ENCODE results near the gene KHDC3L.

Gene KHDC3L, protein sequence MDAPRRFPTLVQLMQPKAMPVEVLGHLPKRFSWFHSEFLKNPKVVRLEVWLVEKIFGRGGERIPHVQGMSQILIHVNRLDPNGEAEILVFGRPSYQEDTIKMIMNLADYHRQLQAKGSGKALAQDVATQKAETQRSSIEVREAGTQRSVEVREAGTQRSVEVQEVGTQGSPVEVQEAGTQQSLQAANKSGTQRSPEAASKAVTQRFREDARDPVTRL

DNA sequence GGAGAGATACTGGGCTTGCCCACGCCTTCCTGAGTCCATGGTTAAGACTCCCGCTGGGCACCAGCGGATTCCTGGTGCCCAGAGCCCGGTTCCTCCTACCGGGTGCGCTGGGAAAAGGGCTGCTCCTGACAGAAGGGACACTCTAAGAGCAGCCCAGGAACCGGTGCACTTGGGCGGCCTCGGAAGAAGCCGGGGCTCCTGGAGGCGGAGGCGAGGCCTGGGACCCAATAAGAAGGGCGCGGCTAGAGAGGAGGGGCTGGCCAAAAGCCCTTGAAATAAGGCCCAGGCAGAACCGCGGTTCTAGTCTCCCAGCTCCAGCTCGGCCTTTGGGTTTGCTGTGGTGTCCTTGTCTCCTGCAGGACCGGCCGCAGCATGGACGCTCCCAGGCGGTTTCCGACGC lies at the start of gene KHDC3L:
KHDC3L (plus strand) TSS at position 301 of the 400 bp plus-strand sequence; CDS start at position 373, 72 bp downstream.
- TF ChIP-seq POLR2A (IDR thresholded peaks at IDR 0.05; ENCODE audit: low read length) (no peak), GATA1 (IDR thresholded peaks at IDR 0.05; ENCODE audit: low read depth, low read length) (no peak)
- DNase-seq = no peak

DNA sequence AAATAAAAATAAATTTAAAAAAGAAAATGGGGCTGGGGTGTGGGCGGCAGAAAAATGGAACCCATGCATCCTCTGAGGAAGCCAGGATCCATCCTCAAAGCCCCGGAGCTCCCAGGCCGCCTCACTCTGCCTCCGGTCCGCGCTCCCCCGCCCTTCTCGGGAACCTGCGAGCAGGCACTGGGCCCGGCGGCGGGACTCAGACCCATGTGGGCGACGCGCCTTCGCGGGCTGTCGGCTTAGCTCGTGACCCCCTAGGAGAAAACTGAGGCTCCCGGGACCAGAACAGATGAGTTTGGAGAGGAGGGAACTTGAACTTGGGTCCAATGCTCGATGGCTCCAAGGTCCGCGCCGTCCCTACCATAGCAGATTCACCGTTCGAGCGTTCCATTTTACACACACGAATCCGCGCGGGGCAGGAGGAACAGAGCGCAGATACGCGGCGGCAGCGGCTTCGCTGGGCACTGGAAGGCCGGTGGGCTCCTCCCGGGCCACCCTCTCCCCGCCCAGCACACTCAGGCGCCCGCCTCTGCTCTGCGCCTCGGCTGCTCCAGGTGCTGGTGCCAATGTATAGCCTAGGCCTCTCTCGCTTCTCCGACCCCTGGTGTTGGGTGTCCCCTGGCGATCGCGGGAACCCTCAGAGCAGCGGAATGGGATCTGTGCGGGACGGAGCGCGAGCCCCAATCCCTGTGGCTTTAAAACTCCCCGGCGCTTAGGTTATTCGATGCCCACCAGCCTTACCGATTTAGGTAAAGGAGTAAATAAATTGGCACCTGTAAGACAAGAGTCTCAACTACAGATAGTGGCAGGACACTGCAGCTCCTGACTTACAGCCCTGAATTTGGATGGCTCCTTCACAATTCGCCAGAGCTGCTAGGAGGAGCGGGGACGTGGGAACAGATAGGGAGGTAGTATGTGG lies 47.6 kb upstream of the KHDC3L start:
- TF ChIP-seq GATA1 (IDR thresholded peaks at IDR 0.05; ENCODE audit: low read depth, low read length) (no peak), POLR2A (IDR thresholded peaks at IDR 0.05; ENCODE audit: low read length) (no peak)
- DNase-seq = no peak

DNA sequence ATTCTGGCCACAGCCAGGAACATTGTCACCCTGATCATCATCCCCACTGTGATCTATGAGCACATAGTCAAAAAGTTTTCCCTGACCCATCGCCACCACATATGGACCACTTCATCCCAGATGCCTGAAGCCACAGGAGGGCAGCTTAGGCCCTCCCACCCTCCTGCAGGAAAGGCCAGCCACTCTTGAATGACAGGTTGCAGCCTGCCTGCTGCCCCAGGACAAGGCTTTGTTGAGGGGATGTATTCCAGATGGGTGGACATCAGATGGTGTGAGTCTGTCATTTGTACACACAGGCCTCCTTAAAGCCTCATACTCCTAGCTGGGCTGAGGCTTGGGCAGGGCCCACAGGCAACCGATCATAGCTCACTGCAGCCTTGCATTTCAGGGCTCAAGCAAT lies 39.1 kb upstream of the KHDC3L start:
- TF ChIP-seq GATA1 (IDR thresholded peaks at IDR 0.05; ENCODE audit: low read depth, low read length) = no peak
- no peak for TF ChIP-seq POLR2A (IDR thresholded peaks at IDR 0.05; ENCODE audit: low read length)
- no peak for DNase-seq

DNA sequence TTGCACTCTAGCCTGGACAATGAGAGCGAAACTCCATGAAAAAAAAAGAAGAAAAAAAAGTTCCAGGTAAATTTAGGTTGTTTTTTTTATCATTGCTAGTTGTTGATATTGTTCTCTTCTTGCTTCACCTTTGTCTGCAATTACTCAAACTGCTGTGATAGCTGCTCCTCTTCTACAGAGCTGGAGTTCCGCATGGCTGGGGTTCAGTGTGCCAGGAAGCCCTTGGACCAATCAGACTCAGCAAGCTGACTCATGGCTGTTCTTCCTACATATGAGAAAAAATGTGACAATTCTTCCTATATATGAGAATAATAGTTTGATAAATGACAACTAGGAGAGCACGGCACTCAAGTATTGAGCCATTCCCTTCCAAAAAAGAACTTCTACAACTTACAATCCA lies 36.8 kb upstream of the KHDC3L start:
- no peak for DNase-seq
- TF ChIP-seq GATA1 (IDR thresholded peaks at IDR 0.05; ENCODE audit: low read depth, low read length) (no peak), POLR2A (IDR thresholded peaks at IDR 0.05; ENCODE audit: low read length) (no peak)

DNA sequence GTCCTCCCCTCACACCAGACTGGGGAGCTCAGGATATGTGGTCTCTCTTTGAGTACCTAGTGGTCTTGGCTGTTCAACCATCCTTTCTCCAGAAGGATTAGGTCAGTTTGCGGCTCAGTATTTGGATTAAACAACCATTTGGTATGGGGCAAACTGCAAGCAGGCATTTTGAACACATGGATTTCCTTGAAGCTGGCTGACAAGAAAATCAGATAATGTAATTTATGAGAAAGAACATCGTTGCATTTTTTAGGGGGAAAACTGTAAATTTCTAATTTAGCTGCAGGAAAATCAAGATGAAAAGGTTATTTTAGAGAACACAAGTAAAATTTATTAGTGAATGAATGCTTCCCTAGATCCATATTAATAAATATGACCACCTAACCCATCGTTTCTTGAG lies 33.7 kb upstream of the KHDC3L start:
- TF ChIP-seq GATA1 (IDR thresholded peaks at IDR 0.05; ENCODE audit: low read depth, low read length) (no peak), POLR2A (IDR thresholded peaks at IDR 0.05; ENCODE audit: low read length) (no peak)
- DNase-seq = no peak

DNA sequence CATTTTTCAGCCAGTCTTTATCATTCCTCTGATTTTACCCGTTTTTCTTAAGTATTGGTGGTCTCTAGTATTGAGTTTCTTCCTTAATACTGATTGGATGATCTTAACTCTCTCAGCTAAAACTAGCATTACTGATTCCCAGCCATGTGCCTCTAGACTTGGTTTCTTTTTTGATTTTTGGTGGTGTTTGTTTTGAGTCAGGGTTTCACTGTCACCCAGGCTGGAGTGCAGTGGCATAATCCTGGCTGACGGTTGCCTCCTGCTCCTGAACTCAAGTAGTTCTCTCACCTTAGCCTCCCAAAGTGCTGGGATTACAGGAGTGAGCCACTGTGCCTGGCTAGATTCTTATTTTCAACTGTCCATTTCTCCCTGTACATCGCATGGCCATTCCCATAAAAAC lies 33.3 kb upstream of the KHDC3L start:
- DNase-seq = no peak
- TF ChIP-seq GATA1 (IDR thresholded peaks at IDR 0.05; ENCODE audit: low read depth, low read length) = no peak
- no peak for TF ChIP-seq POLR2A (IDR thresholded peaks at IDR 0.05; ENCODE audit: low read length)

DNA sequence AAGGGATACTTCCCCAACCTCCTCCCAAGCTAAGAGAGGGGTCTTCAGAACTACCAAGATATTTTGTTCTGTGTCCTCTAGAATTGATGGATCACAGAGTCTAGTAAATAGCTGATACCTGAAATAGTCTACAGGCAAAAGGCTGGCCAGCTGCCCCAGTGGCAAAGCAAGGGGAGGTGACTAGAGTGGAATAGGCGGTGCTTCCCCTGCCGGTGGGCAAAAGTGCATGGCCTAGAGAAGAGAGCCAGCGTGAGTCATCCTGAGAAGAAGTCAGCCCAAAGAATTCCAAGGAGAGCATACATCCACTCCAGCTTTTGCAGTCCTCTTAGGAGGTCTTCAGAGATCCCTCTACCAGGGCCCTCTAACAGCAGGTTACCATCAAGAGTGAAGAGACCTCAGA lies 23.1 kb upstream of the KHDC3L start:
- no peak for TF ChIP-seq GATA1 (IDR thresholded peaks at IDR 0.05; ENCODE audit: low read depth, low read length)
- TF ChIP-seq POLR2A (IDR thresholded peaks at IDR 0.05; ENCODE audit: low read length) = no peak
- no peak for DNase-seq

DNA sequence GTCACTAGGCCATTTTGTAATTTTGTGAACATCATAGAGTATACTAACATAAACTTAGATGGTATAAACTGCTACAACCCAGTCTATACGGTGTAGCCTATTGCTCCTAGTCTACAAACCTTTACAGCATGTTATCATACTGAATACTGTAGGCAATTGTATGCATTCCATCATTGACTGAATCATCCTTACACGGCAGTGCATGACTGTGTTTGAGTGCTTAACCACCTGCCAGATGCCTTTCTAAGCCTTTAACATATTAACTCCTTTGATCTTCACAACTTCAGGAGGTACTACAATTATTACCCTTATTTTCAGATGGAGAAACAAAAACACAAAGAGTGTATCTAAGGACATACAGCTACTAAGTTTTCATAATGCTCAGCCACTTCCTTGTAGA lies 22.4 kb upstream of the KHDC3L start:
- no peak for DNase-seq
- no peak for TF ChIP-seq GATA1 (IDR thresholded peaks at IDR 0.05; ENCODE audit: low read depth, low read length)
- no peak for TF ChIP-seq POLR2A (IDR thresholded peaks at IDR 0.05; ENCODE audit: low read length)

DNA sequence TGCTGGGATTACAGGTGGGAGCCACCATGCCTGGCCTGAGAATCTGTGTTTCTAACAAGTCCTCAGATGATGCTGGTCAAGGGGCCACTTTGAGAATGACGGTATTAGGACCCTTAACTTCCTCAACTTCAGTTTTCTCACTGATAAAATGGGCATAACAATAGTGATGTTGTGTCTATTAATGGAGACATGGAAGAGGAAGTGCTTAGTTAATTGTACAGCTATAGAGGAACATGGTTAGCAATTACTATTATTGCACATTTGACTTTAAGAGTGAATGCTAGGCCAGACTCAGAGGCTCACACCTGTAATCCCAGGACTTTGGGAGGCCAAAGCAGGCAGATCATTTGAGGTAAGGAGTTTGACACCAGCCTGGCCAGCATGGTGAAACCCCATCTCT lies 21.1 kb upstream of the KHDC3L start:
- no peak for DNase-seq
- TF ChIP-seq GATA1 (IDR thresholded peaks at IDR 0.05; ENCODE audit: low read depth, low read length) (no peak), POLR2A (IDR thresholded peaks at IDR 0.05; ENCODE audit: low read length) (no peak)

DNA sequence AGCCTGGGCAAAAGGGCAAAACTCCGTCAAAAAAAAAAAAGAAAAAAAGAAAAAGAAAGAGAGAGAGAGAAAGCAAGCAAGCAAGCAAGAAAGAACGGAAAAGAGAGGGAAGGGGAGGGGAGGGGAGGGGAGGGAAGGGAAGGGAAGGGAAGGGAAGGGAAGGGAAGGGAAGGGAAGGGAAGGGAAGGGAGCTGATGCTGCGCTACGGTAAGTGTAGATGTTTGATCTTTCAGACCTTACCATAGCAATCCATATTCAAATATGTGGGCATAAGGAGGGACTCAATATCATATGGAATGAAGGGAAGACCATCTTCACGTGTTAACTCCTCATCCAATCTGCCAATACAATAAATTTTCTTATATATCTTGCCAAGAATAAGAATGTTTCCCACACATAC lies 20.3 kb upstream of the KHDC3L start:
- no peak for TF ChIP-seq POLR2A (IDR thresholded peaks at IDR 0.05; ENCODE audit: low read length)
- no peak for TF ChIP-seq GATA1 (IDR thresholded peaks at IDR 0.05; ENCODE audit: low read depth, low read length)
- DNase-seq = no peak

DNA sequence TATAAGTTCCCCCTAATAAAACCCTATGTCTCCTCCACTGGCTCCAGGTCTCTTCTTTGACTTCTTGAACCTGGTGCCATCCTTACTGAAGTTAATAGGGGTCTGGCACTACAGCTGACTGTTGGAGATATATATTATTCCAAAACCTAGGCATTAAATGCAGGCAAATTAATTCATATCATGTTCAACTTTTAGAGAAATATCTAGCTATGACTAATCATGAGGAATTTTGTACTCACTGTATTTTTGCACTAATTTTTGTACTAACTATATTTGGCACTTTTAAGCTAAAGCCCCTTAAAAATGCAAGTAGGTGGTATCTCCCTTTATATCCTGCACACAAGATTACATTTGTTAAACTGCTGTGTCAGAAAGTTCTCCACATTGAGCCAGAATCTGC lies 19.3 kb upstream of the KHDC3L start:
- TF ChIP-seq GATA1 (IDR thresholded peaks at IDR 0.05; ENCODE audit: low read depth, low read length) (no peak), POLR2A (IDR thresholded peaks at IDR 0.05; ENCODE audit: low read length) (no peak)

DNA sequence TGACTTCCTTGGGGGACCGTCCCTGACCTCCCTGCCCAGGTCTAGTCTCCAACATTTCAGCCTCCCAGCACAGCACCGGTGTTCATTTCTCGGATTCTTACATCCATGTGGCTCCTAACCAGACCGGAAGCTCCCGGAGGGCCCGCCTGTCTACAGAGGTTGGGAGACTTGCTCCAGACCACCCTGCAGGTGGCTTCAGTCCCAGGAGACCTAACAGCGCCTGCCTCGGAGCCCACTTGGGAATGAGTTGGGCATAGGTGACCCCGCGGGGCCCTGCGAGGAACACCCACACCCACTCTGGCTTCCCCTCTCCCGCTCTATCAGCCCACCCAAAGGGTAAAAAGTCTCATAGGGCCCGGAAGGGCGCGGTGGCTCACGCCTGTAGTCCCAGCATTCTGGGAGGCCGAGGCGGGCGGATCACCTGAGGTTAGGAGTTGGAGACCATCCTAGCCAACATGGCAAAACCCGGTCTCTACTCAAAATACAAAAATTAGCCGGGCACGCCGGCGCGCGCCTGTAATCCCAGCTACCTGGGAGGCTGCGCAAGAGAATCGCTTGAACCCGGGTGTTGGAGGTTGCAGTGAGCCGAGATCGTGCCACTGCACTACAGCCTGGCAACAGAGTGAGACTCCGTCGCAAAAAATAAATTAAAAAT lies 13.8 kb upstream of the KHDC3L start:
- DNase-seq = no peak
- TF ChIP-seq POLR2A (IDR thresholded peaks at IDR 0.05; ENCODE audit: low read length) (no peak), GATA1 (IDR thresholded peaks at IDR 0.05; ENCODE audit: low read depth, low read length) (no peak)

More for the DNA sequence above, 19.3 kb upstream of the KHDC3L start:
- no peak for DNase-seq

DNA sequence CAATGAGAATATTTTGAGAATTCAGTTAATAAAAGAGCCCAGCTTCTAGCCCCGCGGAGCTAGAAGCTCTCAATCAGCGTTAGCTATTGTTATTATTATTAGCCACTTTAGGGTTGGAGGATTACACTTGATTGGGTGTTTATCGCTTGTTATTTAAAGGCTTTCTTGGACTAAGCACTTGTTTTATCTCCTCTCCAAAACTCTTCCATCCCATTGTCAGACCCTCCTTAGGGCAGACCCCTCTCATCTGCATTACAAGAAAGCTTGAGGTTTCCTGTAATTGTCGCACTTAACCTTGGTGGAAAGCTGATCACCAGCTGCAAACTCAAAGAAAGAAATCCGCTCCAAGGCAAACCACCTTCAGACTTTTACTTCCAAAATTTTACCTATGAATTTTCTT lies 13.1 kb upstream of the KHDC3L start:
- no peak for TF ChIP-seq GATA1 (IDR thresholded peaks at IDR 0.05; ENCODE audit: low read depth, low read length)
- no peak for TF ChIP-seq POLR2A (IDR thresholded peaks at IDR 0.05; ENCODE audit: low read length)
- no peak for DNase-seq
